Mucosa of gallbladder (tissue), 1 donor: ENCODE data around the gene ZCCHC24. TPM values are rescaled to one million over a fixed set of nuclear protein-coding genes. Genes with fewer than 3 reads are reported as not detected.
A peak's percentile ranks its signal among the peaks of the same experiment; 100 is the strongest.

Source experiments
- DNase-seq: peaks from one replicate; pipeline ENCODE4 v3.0.0-alpha.2; 2020; ENCODE audit warnings: low spot score
- total RNA-seq: library from RNA; stranded (reverse); gene quantifications from one replicate; pipeline ENCODE4 v1.2.1, GENCODE V29; 2021
- donor health status: DM: no; HTN: no; CAD: no.

Gene ZCCHC24
- total RNA-seq, 1 donor from 2014 or later = 36.7 TPM

GRCh38 chr10:79431891-79432831 is 13.3 kb downstream of the ZCCHC24 start:
- no peak for DNase-seq

- DNase-seq = no peak
Measured at GRCh38 chr10:79431428-79431827, 14.0 kb downstream of the ZCCHC24 start.

- DNase-seq = no peak
Measured at GRCh38 chr10:79430936-79431335, 14.5 kb downstream of the ZCCHC24 start.

- no peak for DNase-seq
Measured at GRCh38 chr10:79430325-79430905, 15.0 kb downstream of the ZCCHC24 start.

GRCh38 chr10:79429751-79430150 is 15.7 kb downstream of the ZCCHC24 start:
- no peak for DNase-seq

- no peak for DNase-seq
Measured at GRCh38 chr10:79427965-79428364, 17.5 kb downstream of the ZCCHC24 start.

GRCh38 chr10:79425074-79425532 is 20.3 kb downstream of the ZCCHC24 start:
- no peak for DNase-seq

GRCh38 chr10:79424221-79425073 is 21.0 kb downstream of the ZCCHC24 start:
- DNase-seq = peak; percentile 74

- DNase-seq = no peak
Measured at GRCh38 chr10:79422178-79422892, 23.1 kb downstream of the ZCCHC24 start.

GRCh38 chr10:79420974-79421688 is 24.3 kb downstream of the ZCCHC24 start:
- no peak for DNase-seq

GRCh38 chr10:79418886-79419595 is 26.4 kb downstream of the ZCCHC24 start:
- DNase-seq = no peak

GRCh38 chr10:79418274-79418673 is 27.1 kb downstream of the ZCCHC24 start:
- no peak for DNase-seq

- DNase-seq = no peak
Measured at GRCh38 chr10:79417731-79418130, 27.7 kb downstream of the ZCCHC24 start.

- DNase-seq = no peak
Measured at GRCh38 chr10:79417266-79417665, 28.2 kb downstream of the ZCCHC24 start.

- DNase-seq = no peak
Measured at GRCh38 chr10:79416578-79417255, 28.7 kb downstream of the ZCCHC24 start.

- DNase-seq = no peak
Measured at GRCh38 chr10:79415736-79416577, 29.5 kb downstream of the ZCCHC24 start.

- DNase-seq = no peak
Measured at GRCh38 chr10:79414714-79415113, 30.7 kb downstream of the ZCCHC24 start.

GRCh38 chr10:79413196-79413595 is 32.2 kb downstream of the ZCCHC24 start:
- no peak for DNase-seq

- no peak for DNase-seq
Measured at GRCh38 chr10:79412516-79412915, 32.9 kb downstream of the ZCCHC24 start.
